DND-41 (cell line): ENCODE results near the gene GNAI2.

ENCODE experiments used
- ATAC-seq: fragments of 200-7000 bp; cut with Tn5 transposase; 3 replicates; pipeline ENCODE4 v1.9.1; 2021; ENCODE audit warnings: low read depth; ENCODE audit not compliant: insufficient read depth
- DNase-seq: peaks from one replicate; pipeline ENCODE4 v3.0.0-alpha.2; 2020
- H2AFZ ChIP-seq: 2 replicates; pipeline ENCODE4 v1.6.0; 2012; ENCODE audit warnings: low read depth, low read length
- H3K27ac ChIP-seq: 2 replicates; pipeline ENCODE4 v1.5.1; 2012; ENCODE audit warnings: low read length, inconsistent platforms
- H3K27me3 ChIP-seq: fragments of 200-600 bp; sonication (generic); 2 replicates; pipeline ENCODE4 v1.6.0; 2012; ENCODE audit warnings: low read length, mild to moderate bottlenecking, inconsistent platforms; ENCODE audit not compliant: insufficient read depth, poor library complexity
- H3K36me3 ChIP-seq: 2 replicates; pipeline ENCODE4 v1.5.1; 2012; ENCODE audit warnings: low read length, inconsistent platforms; ENCODE audit not compliant: insufficient read depth
- H3K4me1 ChIP-seq: 2 replicates; pipeline ENCODE4 v1.5.1; 2012; ENCODE audit warnings: mild to moderate bottlenecking, low read length; ENCODE audit not compliant: insufficient read depth
- H3K4me2 ChIP-seq: 2 replicates; pipeline ENCODE4 v1.6.0; 2012; ENCODE audit warnings: mild to moderate bottlenecking, moderate library complexity, low read length, inconsistent platforms; ENCODE audit not compliant: insufficient read depth
- H3K4me3 ChIP-seq, 2 experiments: fragments of 200-600 bp in 1 of 2; shearing (Covaris generic) in 1 of 2; 2 replicates each; pipeline ENCODE4 v1.5.1; 2012 to 2016; ENCODE audit warnings: inconsistent platforms in 2 of 2, low read length in 2 of 2, mild to moderate bottlenecking in 2 of 2, low read depth in 1 of 2, moderate library complexity in 1 of 2
- H3K79me2 ChIP-seq: 2 replicates; pipeline ENCODE4 v1.6.0; 2012; ENCODE audit warnings: low read length, inconsistent platforms; ENCODE audit not compliant: insufficient read depth
- H3K9ac ChIP-seq: 2 replicates; pipeline ENCODE4 v1.6.0; 2012; ENCODE audit warnings: low read depth, mild to moderate bottlenecking, inconsistent platforms, low read length, moderate library complexity
- H3K9me3 ChIP-seq: 2 replicates; pipeline ENCODE4 v1.5.1; 2012; ENCODE audit warnings: low read length, moderate library complexity, mild to moderate bottlenecking, inconsistent platforms; ENCODE audit not compliant: insufficient read depth, severe bottlenecking
- H4K20me1 ChIP-seq: 2 replicates; pipeline ENCODE4 v1.6.0; 2012; ENCODE audit warnings: low read length; ENCODE audit not compliant: insufficient read depth
- EZH2 ChIP-seq: IDR thresholded peaks from 3 replicates; pipeline ENCODE4 v1.6.1; 2012; ENCODE audit warnings: borderline replicate concordance, low read depth, mild to moderate bottlenecking, moderate library complexity, low read length, inconsistent platforms; ENCODE audit not compliant: severe bottlenecking
- TF ChIP-seq, protein P1 (sequence below): IDR thresholded peaks from 2 replicates; pipeline ENCODE4 v1.5.1; 2012; ENCODE audit warnings: borderline replicate concordance, low read length, moderate library complexity, mild to moderate bottlenecking; ENCODE audit not compliant: poor library complexity, severe bottlenecking; ENCODE audit errors: extremely low read depth

GNAI2 gene

DNA sequence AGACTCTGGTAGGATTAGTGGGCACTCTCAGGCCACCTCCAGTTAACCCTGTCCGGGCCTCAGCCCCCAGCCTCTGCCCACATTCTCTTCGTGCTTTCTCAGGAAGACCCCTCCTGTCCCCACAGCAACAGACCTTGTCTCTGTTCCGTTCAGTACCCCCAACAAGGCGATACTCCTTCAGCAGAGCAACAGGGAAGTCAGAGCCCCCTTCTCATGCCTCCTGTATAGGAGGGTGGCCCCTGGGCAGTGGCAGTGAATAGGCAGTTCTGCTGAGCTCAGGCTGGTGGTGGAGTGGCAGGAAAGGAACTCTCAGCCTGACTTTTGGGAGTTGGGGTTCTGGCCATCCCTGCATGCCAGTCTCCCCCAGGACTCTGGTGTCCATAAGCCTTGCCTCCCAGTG lies 33.5 kb downstream of the GNAI2 start:
- Histone ChIP-seq H3K27ac (no peak overlapping the region), H3K9me3 (no peaks in the 10 kb centered on the region), H3K4me2 (no peak overlapping the region), H3K27me3 (peaks cover 3% of the 10 kb centered on the region), H2AFZ (no peak overlapping the region), H3K4me1 (peaks cover 8% of the 10 kb centered on the region), H3K79me2 (no peaks in the 10 kb centered on the region), H4K20me1 (no peaks in the 10 kb centered on the region), H3K9ac (no peak overlapping the region), H3K36me3 (no peaks in the 10 kb centered on the region), H3K4me3 (no peak overlapping the region)
- ATAC-seq (no peak), DNase-seq (no peak)
- TF ChIP-seq, protein P1, sequence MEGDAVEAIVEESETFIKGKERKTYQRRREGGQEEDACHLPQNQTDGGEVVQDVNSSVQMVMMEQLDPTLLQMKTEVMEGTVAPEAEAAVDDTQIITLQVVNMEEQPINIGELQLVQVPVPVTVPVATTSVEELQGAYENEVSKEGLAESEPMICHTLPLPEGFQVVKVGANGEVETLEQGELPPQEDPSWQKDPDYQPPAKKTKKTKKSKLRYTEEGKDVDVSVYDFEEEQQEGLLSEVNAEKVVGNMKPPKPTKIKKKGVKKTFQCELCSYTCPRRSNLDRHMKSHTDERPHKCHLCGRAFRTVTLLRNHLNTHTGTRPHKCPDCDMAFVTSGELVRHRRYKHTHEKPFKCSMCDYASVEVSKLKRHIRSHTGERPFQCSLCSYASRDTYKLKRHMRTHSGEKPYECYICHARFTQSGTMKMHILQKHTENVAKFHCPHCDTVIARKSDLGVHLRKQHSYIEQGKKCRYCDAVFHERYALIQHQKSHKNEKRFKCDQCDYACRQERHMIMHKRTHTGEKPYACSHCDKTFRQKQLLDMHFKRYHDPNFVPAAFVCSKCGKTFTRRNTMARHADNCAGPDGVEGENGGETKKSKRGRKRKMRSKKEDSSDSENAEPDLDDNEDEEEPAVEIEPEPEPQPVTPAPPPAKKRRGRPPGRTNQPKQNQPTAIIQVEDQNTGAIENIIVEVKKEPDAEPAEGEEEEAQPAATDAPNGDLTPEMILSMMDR, result no peak
- no peak for TF ChIP-seq EZH2

DNA sequence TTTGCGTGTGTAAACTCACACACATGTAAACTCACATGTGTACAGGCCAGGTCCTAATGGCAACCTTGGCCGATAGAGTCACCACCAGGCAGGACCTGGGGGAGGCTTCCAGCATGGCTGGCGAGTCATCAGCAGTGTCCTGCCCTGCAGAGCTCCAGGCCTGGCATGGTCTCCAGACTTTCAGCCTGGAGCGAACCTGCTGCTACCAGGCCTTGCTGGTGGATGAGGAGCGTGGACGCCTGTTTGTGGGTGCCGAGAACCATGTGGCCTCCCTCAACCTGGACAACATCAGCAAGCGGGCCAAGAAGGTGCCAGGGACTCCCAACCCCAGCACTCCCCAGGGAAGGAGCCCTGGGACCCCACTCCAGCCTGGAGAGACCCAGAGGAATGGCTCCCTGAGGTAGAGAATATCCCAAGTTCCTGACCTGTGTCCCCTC lies 34.0 kb downstream of the GNAI2 start:
- Histone ChIP-seq H3K27ac (no peak overlapping the region), H3K4me2 (no peak overlapping the region), H3K79me2 (no peaks in the 10 kb centered on the region), H3K9me3 (no peaks in the 10 kb centered on the region), H3K36me3 (no peaks in the 10 kb centered on the region), H3K4me1 (peaks cover 8% of the 10 kb centered on the region), H4K20me1 (no peaks in the 10 kb centered on the region), H2AFZ (no peak overlapping the region), H3K4me3 (no peak overlapping the region), H3K27me3 (peaks cover 8% of the 10 kb centered on the region), H3K9ac (no peak overlapping the region)
- TF ChIP-seq, protein P1, result no peak
- TF ChIP-seq EZH2, result no peak
- DNase-seq, result no peak
- no peak for ATAC-seq

DNA sequence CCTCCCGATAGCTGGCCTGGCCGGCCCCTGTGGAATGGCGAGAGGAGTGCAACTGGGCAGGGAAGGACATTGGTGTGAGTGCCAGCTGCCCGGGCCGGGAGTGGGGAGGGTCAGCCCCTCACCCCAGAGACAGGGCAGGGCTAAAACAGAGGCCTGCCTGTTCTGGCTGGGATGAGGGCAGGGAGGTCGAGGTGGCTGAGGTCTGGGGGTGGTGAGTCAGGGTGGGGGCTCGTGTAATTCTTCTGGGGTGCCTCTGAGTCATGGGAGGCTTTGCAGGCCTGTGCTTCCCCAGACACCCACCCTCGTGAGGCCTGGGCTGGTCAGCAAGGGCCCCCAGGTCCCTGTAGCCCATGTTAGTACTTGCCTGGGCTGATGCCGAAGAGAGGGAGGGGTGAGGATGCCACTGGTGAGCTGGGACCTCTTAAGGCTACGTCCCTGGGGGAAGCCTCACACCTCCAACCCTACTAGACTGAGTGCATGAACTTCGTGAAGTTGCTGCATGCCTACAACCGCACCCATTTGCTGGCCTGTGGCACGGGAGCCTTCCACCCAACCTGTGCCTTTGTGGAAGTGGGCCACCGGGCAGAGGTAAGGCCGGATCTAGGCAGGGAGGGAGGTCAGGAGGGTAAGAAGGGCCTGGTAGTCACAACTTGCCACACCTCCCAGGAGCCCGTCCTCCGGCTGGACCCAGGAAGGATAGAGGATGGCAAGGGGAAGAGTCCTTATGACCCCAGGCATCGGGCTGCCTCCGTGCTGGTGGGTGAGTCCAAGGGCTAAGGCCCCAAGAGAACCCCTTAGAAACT lies 34.6 kb downstream of the GNAI2 start:
- no peaks in the 10 kb centered on the region for H3K79me2 ChIP-seq
- H3K9me3 ChIP-seq, result no peaks in the 10 kb centered on the region
- DNase-seq (no peak), ATAC-seq (no peak)
- peaks cover 14% of the 10 kb centered on the region for H3K27me3 ChIP-seq
- no peak overlapping the region for H3K4me3 ChIP-seq
- H4K20me1 ChIP-seq, result no peaks in the 10 kb centered on the region
- H3K27ac ChIP-seq, result no peak overlapping the region
- no peak overlapping the region for H3K9ac ChIP-seq
- TF ChIP-seq, protein P1, result no peak
- TF ChIP-seq EZH2, result no peak
- H3K4me2 ChIP-seq, result no peak overlapping the region
- peaks cover 8% of the 10 kb centered on the region for H3K4me1 ChIP-seq
- H3K36me3 ChIP-seq, result no peaks in the 10 kb centered on the region
- no peak overlapping the region for H2AFZ ChIP-seq
